HG03378 (cell line): ENCODE data around the gene PRR15.

Experiments
- ATAC-seq: cut with Tn5 transposase; IDR thresholded peaks from one replicate; pipeline ENCODE4 v1.9.1; 2021; ENCODE audit warnings: mild to moderate bottlenecking, moderate library complexity; ENCODE audit not compliant: unreplicated experiment

PRR15 gene

DNA sequence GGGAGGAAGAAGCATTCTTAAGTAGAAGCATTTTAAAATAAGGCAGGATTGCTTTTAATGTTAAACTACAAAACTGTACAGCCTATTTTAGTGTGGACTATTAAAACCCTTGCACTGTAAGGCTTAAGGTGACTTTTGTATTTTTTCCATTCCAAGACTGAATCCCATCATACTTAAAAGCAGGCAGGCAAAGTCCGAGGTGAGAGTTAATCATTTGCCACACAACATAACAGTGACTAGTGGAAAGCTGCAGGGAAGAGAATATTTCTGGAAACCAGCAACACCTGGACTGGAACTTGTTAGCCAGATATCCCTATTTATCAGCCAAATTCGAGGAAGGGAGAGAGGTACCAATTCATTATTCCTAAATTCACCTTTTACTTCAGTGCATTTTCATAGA, 3.5 kb downstream of the PRR15 start:
- ATAC-seq: no peak

DNA sequence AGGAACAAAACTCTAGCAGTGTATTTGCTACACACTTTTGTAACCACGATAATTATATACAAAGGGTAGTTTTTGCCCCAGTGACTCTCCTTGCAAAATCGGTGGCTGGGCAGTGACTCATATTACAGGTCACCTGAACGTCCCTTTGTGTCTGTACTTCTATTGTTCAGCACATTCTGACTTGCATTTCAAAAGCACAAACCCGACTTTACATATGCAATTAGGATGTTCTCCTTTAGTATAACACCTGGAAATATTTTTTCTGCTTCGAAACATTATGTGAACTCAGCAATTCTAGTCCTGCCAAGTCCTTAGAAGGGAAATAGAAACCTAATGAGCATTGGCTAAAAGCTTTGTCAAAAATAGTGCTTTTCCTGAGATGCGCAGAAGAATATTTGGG, 6.0 kb downstream of the PRR15 start:
- no peak for ATAC-seq

DNA sequence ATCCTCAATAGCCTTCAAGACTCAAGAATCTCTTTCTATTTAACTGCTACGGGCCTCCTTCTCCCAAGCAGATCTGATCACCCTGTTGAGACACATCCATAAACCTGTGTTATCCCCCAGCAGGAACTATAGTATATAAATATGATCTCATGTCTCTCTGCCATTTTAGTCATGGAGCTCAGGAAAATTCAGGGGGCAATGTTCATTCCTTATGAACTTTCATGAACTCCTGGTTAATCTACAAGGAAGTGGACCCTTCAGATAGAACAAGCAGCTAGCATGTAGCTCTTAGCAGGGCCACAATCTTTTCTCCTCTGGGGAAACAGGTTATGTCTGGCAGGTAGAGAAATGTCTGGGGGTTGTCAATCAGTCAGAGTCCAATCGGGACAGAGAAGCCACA, 8.9 kb downstream of the PRR15 start:
- ATAC-seq: no peak

DNA sequence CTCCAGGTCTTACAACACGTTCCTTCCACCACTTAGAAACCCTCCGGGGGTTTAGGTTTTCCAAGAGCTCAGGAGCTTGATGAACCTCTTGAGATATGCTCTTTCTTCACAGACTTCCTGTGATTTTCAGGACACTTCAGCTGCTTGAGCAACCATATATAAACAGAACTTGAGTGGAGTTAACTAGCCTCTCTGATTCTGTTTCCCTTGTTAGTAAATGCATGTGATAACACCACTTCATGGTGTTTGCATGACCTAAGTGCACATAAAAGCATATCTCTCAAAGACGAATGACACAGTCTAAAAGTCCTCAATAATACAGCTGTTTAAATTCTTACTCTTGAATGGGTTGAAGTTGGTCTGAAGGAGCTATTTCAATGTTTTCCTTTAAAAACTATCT, 9.9 kb downstream of the PRR15 start:
- no peak for ATAC-seq

DNA sequence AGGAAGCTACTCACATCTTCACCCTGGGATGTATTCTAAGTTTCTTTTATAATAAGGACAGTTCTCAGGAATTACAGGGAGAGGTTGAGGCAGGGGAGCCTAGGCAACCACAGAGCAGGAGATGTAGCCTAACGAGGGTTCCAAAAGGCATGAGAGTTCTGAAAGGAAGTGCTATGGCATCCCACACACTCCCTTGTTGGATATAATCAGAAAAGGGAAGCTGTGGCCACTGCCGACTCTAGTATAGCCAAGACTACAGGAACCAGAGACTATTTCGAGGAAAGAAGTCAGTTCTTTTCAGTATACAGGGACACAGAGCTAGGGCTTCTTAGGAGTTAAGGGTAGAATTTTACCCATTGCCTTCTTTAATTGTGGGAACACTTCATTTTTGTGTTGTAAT, 11.0 kb downstream of the PRR15 start:
- ATAC-seq: no peak

DNA sequence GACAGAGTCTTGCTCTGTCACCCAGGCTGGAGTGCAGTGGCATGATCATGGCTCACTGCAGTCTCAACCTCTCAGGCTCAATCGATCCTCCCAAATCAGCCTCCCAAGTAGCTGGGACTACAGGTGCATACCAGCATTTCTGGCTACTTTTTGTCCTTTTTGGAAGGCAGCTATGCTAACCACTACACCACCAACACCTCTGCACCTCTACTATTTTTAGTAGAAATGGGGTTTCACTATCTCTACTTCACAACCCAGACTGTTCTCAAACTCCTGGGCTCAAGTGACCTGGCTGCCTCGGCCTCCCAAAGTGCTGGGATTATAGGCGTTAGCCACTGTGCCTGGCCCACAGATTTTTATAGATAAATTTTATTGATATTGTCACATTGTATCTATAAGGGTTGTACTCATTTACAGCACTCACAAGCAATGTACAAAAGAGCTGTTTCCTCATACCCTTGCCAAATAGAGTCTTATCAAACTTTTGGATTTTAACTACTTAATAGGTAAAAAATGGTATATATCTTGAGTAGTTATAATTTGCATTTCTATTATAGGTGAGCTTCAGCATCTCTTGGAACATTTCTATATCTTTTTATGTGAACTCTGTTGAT, 23.7 kb downstream of the PRR15 start:
- ATAC-seq: no peak

DNA sequence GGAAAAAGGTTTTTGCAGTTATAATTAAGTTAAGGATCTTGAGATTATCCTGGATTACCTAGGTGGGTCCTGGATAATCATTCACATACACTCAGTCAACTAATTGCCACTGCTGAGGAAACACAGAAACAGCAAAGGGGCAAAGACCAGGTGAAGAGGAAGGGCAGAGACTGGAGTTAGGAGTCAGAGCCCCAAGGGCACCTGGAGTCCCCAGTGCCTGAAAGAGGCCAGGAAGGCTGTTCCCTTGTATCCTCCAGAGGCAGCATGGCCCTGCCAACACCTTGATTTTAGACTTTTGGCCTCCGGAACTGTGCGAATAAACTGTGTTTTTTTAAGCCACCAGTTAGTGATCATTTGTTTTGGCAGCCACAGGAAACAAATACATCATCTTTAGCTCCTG, 24.6 kb downstream of the PRR15 start:
- ATAC-seq: no peak

DNA sequence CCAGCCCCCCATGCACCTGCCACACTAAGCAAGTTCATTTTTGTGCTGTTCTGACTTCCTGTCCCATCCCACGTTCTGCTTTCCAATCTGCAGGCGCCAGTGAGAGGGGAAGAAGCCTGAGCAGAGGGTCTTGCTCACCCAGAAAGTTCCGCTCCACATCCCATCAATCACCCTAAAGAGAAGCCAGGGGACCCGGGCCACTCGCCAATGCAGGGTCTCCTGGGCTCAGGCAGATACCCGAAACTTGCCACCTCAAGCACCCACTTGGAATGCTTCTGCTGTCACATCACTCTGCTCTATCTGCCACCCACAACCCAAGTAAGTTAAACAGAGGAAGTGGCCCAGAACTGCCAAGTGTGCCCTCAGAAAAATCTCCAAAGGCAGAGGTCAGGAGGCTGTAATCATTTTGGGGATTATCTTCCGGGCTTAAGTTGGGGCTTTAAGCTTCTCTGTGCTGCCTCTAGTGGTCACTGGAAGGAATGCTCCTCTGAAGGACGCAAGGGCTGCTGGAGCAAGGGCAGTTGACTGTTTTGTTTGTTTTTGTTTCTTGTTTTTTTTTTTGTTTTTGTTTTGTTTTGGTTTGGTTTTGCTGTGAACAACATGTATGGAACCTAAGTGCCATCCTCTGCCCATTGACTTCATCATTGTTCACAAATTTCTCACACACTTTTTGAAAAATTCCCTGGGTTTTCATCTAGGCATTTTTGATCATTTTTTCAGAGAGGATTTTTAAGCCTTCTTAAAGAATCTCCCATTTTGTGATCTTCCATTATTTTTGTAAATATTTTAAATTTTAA, 25.5 kb downstream of the PRR15 start:
- peak; percentile 63 for ATAC-seq

DNA sequence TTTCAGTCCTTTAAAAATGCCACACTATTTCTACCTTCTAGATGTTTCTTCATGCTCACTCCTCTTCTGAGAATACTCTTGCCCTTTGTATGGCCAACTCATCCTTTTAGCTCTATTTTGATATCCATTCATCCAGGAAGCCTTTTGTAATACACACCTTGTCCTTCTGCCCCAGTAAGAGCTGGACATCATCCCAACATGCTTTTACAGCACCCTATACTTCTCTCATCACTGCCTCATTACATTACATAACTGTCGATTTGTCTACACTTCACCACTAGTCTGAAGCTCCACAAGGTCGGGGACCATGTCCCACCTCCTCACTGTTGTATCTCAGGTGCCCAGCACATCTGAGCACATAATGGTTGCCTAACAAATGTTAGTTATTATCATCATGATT, 29.2 kb downstream of the PRR15 start:
- no peak for ATAC-seq

DNA sequence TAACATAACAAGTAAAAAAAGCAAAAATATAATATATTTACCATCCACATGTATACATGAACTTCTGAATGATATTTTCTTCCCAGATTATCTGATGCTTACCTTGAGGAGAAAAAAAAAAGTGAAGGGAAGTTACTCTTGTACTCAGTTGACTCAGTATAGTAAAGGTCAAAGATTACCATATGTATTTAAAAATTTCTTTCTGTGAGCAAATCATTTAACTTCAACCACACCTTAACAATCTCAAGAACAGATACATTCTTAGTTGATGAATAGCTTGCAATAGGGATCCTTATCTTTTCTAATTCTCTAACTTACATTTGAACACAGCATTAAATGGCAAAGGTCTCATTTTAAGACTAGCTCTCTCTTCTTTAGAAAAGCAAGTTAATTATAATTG, 29.8 kb downstream of the PRR15 start:
- no peak for ATAC-seq

DNA sequence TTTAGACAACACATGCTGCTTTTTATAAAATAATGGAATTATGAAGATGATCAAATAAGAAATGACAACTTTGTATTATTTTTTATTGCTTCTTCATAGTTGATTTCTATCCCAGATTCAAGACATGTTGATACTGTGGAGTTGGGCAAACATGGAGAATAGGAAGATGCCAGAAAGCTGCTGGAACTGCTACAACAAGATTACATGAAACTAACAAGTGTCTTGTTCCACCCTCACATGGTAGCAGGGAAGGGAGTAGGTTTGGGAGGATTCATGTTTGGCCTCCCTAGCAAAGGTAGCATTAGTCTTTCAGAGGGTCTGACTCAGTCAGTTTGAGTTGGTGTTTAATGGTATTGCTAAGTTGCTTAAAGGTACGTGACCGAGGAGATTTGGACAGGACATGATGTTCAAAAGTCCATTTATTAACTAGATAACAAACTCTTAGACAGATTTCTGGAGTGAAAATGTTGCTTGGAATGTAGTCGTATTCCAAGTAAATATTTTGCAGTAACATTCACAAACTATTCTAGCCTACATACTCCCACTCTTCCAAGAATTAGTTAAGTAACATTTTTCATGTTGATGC, 33.1 kb downstream of the PRR15 start:
- ATAC-seq: no peak

DNA sequence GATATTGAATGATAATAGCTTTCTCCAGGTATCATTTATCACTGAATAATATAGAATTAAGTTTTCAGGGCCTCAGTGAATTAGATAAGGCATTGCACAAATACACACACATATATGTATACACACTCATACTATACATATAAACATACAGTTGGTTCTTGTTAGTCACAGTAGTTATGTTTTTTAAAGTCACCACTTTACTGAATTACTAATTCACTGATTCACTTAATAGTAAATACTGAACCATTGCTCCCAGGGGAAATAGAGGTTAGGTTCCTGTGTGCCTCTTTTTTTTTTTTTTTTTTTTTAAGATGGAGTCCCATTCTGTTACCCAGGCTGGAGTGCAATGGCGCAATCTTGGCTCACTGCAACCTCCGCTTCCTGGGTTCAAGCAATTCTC, 33.6 kb downstream of the PRR15 start:
- no peak for ATAC-seq

DNA sequence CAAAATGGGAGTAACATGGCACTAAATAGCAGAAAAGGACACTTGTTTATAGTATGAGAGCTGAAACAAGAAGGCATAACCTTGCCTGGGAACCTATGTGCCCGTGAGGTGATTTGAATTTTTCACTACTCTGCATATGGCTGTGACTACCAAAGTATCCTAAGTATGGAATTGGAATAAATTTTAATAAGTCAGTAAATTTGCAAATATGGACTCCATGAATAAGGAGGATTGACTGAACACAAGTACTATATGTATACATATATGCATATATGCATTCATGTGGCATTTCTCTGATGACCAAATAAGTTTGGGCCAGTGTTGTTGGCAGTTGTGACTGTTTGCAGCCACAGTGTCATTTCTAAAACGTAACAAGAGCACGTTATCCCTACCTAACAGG, 34.5 kb downstream of the PRR15 start:
- no peak for ATAC-seq

DNA sequence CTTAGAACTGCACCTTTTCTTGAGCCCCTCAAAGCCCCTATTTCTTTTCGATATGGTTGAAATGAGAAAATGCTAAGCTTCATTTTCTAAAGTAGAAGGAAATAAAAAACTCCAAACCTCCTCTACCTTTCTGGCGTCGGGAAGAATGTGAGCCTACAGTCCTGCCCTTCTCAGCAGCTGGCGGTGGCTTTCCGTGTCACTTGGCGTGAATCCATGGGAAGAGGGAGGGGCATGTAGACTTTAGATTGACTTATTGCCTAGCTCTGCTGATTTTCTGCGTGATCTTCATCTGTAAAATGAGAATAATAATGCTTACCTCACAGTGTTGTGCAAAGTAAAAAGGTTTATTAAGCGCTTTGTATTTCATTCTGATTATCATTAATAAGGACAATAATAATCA, 35.0 kb downstream of the PRR15 start:
- no peak for ATAC-seq

DNA sequence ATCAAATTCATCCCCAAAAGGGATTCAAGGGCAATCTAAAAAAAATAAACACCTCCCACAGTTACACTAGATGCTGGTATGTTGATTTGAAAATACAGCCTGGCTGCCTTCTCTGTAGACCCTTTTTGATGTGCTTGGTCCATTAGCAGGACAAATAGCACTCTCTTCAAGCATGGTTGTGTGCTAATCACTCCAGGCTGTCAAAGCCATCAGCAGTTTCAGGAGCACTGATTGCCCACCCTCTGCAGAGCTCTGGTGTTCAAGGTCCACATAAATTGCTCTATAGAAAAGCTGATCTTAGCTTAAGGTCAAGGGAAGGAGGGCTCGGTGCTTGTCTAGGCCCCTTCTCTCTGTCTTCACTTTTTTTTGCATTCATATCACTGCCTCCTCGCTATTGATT, 35.4 kb downstream of the PRR15 start:
- ATAC-seq: no peak

DNA sequence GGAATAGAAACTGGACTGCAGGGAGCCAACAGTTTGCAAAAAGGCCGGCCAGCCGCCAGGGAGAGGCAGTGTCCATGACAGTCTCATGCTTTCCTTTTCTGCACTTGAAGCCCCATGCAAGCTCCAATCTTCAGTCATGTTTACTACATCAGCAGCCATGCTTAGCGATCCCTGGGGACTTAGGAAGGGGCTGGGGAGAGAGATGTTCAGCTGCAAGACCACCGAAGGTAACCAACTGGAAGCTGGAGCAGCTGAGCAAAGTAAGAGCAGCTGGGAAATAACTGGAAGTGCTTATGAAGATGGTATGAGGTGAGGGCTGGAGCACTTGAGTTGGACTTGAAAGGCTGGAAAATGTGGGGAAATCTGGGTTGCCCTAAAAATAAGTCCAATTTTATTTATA, 37.0 kb downstream of the PRR15 start:
- no peak for ATAC-seq

DNA sequence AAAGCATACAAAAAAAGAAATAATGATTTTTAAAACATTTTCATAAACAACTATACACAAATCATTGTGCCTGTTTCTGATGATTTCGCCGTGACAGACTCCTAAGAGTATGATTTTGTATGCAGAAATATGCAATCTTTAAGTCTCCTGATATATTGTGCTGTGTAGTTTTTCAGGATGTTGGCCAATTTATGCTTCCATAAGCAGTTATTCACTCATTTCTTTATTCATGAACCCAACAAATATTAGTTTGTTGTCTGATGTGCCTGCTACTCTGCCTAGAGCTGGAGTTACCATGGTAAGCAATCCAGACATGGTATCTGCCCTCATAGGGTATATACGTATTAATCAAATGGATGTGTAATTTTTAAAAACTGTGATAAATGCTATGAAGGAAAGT, 40.4 kb downstream of the PRR15 start:
- ATAC-seq: no peak

DNA sequence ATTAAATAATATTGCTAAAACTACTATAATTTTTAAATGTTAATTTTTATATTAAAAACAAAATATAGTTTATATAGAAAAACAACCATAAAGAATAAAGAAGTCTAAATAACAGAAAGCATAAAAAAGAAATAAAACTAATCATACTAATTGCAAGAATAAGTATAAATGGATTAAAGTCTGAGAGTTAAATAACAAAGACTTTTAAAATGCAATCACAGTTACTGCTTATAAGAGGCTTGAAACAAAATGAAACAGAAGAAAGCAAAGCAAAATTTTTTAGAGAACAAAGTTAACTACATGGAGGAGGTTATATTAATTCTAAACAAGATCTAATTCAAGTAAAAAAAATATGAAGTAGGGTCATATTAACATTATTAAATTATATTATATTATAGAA, 41.1 kb downstream of the PRR15 start:
- ATAC-seq: no peak

DNA sequence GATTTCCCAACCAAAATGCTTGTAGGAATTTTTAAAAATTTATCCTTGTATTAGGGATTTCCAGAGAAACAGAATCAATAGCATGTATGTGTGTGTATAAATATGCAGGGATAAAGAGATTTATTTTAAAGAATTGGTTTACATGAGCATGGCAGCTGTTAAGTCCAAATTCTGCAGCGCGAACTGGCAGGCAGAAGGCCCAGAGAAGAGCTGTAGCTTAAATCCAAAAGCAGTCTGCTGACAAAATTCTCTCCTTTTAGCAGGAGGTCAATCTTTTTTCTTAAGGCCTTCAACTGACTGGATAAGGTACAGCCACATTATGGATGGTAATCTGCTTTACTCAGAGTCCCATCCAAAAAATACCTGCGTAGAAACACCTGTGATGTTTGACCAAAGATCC, 42.0 kb downstream of the PRR15 start:
- no peak for ATAC-seq

DNA sequence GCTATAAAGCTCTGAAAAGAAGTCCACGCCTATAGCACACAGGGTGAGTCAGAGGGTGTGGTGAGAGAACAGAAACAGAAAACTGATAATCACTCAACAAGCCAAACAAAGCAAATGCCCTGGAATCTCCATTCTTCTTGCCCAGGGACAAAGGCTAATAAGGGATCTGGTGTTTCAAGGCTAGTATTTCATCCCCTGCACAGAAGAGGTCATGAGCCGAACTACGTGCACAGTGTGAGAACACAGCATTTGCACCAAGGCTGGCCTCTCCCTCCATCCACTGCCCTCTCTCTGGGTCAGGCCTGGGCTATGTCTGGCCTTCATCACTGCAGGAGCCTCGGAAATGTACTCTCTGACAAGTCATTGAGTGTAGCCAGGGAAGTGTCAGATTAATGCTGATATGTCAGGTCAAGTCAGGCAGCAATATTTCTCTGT, 42.7 kb downstream of the PRR15 start:
- no peak for ATAC-seq

DNA sequence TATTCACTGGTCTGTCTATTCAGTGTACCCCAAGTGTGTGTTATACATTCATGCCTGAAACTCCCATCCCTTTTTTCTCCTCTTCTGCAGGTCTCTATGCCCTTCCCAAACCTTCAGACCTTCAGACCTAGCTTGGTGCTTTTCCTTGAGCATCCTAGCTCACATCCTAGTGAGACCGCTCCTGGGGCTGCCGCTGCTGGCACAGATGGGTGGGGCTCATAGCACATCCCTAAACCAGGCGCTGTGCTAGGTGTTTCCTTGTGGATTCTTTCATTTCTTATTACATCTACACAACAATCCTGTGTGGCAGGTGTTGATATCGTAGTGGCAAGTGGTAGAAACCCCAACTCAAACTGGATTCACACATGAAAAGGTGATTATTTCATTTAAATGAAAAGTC, 43.2 kb downstream of the PRR15 start:
- no peak for ATAC-seq

DNA sequence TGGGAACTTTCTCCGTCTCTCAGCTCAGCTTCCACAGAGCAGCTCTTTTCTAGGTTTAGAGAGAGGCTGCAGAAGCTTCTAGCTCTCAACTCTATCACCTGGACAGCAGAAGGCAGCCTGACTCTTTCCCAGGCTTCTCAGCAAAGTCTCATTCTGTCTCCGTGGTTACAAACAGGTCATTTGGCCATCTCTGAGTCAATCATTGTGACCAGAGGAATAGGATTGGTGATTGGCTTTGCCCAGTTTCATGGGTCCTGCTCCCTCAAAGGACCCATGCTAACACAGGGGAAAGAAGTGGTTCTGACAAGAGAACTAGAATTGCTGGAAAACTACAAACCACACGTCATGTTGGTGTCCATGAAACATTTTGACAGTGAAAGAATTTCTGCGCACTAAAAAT, 43.6 kb downstream of the PRR15 start:
- ATAC-seq: no peak
